ENCODE results near the gene SMIM8. TPM values are rescaled to one million over a fixed set of nuclear protein-coding genes. Genes with fewer than 3 reads are reported as not detected.

Gene SMIM8
- total and polyA plus RNA-seq, 2 experiments from 2014 or later, result 11.4 to 23.5 TPM

DNA sequence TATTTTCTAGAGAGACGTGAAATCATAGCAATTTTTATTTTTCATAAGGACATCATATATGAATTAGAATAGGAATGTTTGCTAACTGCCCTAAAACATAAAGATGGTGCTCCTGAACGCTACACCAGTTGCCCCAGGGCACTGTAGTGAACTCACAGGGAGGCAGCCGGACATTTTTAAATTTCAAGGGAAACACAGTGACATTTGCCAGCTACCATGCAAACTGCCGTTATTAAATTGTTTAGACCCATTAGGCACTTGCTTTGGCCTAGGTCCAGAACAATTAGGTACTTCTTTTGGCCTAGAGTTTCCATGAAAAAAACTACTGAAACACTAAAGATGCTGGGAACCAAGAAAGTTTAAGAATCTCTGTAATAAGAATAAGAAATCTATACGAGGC lies 60.5 kb downstream of the SMIM8 start (continued):
- TF ChIP-seq, protein P1, sequence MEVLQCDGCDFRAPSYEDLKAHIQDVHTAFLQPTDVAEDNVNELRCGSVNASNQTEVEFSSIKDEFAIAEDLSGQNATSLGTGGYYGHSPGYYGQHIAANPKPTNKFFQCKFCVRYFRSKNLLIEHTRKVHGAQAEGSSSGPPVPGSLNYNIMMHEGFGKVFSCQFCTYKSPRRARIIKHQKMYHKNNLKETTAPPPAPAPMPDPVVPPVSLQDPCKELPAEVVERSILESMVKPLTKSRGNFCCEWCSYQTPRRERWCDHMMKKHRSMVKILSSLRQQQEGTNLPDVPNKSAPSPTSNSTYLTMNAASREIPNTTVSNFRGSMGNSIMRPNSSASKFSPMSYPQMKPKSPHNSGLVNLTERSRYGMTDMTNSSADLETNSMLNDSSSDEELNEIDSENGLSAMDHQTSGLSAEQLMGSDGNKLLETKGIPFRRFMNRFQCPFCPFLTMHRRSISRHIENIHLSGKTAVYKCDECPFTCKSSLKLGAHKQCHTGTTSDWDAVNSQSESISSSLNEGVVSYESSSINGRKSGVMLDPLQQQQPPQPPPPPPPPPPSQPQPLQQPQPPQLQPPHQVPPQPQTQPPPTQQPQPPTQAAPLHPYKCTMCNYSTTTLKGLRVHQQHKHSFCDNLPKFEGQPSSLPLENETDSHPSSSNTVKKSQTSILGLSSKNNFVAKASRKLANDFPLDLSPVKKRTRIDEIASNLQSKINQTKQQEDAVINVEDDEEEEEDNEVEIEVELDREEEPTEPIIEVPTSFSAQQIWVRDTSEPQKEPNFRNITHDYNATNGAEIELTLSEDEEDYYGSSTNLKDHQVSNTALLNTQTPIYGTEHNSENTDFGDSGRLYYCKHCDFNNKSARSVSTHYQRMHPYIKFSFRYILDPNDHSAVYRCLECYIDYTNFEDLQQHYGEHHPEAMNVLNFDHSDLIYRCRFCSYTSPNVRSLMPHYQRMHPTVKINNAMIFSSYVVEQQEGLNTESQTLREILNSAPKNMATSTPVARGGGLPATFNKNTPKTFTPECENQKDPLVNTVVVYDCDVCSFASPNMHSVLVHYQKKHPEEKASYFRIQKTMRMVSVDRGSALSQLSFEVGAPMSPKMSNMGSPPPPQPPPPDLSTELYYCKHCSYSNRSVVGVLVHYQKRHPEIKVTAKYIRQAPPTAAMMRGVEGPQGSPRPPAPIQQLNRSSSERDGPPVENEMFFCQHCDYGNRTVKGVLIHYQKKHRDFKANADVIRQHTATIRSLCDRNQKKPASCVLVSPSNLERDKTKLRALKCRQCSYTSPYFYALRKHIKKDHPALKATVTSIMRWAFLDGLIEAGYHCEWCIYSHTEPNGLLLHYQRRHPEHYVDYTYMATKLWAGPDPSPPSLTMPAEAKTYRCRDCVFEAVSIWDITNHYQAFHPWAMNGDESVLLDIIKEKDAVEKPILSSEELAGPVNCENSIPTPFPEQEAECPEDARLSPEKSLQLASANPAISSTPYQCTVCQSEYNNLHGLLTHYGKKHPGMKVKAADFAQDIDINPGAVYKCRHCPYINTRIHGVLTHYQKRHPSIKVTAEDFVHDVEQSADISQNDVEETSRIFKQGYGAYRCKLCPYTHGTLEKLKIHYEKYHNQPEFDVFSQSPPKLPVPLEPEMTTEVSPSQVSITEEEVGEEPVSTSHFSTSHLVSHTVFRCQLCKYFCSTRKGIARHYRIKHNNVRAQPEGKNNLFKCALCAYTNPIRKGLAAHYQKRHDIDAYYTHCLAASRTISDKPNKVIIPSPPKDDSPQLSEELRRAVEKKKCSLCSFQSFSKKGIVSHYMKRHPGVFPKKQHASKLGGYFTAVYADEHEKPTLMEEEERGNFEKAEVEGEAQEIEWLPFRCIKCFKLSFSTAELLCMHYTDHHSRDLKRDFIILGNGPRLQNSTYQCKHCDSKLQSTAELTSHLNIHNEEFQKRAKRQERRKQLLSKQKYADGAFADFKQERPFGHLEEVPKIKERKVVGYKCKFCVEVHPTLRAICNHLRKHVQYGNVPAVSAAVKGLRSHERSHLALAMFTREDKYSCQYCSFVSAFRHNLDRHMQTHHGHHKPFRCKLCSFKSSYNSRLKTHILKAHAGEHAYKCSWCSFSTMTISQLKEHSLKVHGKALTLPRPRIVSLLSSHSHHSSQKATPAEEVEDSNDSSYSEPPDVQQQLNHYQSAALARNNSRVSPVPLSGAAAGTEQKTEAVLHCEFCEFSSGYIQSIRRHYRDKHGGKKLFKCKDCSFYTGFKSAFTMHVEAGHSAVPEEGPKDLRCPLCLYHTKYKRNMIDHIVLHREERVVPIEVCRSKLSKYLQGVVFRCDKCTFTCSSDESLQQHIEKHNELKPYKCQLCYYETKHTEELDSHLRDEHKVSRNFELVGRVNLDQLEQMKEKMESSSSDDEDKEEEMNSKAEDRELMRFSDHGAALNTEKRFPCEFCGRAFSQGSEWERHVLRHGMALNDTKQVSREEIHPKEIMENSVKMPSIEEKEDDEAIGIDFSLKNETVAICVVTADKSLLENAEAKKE (CRISPR knock-in tag; IDR thresholded peaks at IDR 0.05), result no peak
- no peak for TF ChIP-seq EZH2 (IDR thresholded peaks at IDR 0.05; ENCODE audit: low read depth, unreplicated experiment)
- no peak for TF ChIP-seq JUNB (IDR thresholded peaks at IDR 0.05; ENCODE audit: unreplicated experiment)
- TF ChIP-seq POLR2AphosphoS5 (IDR thresholded peaks at IDR 0.05; ENCODE audit: low read depth), result no peak
- TF ChIP-seq ZNF331 (CRISPR knock-in tag; IDR thresholded peaks at IDR 0.05; ENCODE audit: low read depth), result no peak
- no peak for TF ChIP-seq EZH2phosphoT487 (IDR thresholded peaks at IDR 0.05; ENCODE audit: unreplicated experiment)
- TF ChIP-seq NANOG (IDR thresholded peaks at IDR 0.05; ENCODE audit: borderline replicate concordance), result no peak

DNA sequence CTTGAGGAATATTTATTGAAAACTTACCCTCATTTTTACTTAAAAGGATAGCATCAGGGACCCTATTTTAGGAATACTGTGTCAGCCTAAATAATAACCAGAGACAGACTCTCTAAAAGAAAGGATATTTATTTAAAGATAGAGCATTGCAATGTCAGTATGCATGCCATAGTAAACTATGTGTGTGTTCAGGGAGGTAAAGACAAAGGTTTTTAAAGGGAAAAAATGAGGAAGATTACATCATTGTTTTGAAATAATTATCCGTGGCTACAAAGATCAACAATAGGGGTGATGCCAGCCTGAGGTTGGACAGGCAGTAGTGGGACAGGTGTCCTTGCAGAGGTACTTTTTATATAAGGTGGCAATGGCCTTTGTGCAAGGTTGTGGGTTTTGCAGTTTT lies 61.6 kb downstream of the SMIM8 start:
- Histone ChIP-seq H2AFZ (no peak overlapping the region), H3K27ac (ENCODE audit: low read depth) (no peak overlapping the region), H3K36me3 (ENCODE audit: insufficient read depth) (no peaks in the 10 kb centered on the region), H3K27me3 (ENCODE audit: insufficient read depth) (no peaks in the 10 kb centered on the region), H3F3A (replicated peaks; ENCODE audit: low read depth) (no peaks in the 10 kb centered on the region), H4K20me1 (replicated peaks; ENCODE audit: insufficient read depth) (no peaks in the 10 kb centered on the region), H3K4me2 (no peak overlapping the region), H3K9me2 (ENCODE audit: insufficient read depth) (no peaks in the 10 kb centered on the region), H3K4me1 (ENCODE audit: insufficient read depth) (no peaks in the 10 kb centered on the region), H3K79me2 (replicated peaks; ENCODE audit: insufficient read depth) (no peaks in the 10 kb centered on the region), H3K4me3 (no peak overlapping the region)
- Mint-ChIP-seq H3K4me1 (no peaks in the 10 kb centered on the region; the same call in 2 of the 3 replicates), H3K27me3 (ENCODE audit: insufficient read depth, low read depth, poor library complexity) (no peaks in the 10 kb centered on the region), H3K36me3 (ENCODE audit: low read depth) (no peaks in the 10 kb centered on the region), H3K9me3 (no peaks in the 10 kb centered on the region), H3K4me3 (no peak overlapping the region), H3K27ac (peak overlapping the region; percentile 19; the same call in 1 of the 2 replicates)
- TF ChIP-seq, protein P1 (CRISPR knock-in tag; IDR thresholded peaks at IDR 0.05), result no peak
- TF ChIP-seq ZNF114 (CRISPR knock-in tag; IDR thresholded peaks at IDR 0.05) (no peak), STAT1 (IDR thresholded peaks at IDR 0.05; ENCODE audit: unreplicated experiment) (no peak), EZH2 (IDR thresholded peaks at IDR 0.05; ENCODE audit: low read depth, unreplicated experiment) (no peak), JUNB (IDR thresholded peaks at IDR 0.05; ENCODE audit: unreplicated experiment) (no peak), EZH2phosphoT487 (IDR thresholded peaks at IDR 0.05; ENCODE audit: unreplicated experiment) (no peak), POLR2AphosphoS5 (IDR thresholded peaks at IDR 0.05; ENCODE audit: low read depth) (no peak)
- no peak for ATAC-seq
- no peak for DNase-seq (ENCODE audit: low spot score)

Data from GM23338 (cell line).